Erythroblast (primary cell): ENCODE measurements around the gene USHBP1.

ENCODE experiments used
- GATA1 ChIP-seq: IDR thresholded peaks from 2 replicates; pipeline ENCODE4 v1.6.1; 2011; ENCODE audit warnings: low read depth, mild to moderate bottlenecking, control low read depth, low read length, moderate library complexity
- POLR2A ChIP-seq: IDR thresholded peaks from 2 replicates; pipeline ENCODE4 v1.6.1; 2011; ENCODE audit warnings: mild to moderate bottlenecking, low read length

- TF ChIP-seq POLR2A (no peak), GATA1 (no peak)
These were observed 51.2 kb downstream of the USHBP1 start for GRCh38 chr19:17213334-17213733.
